HCEC 1CT (cell line): ENCODE results near the gene KCNA3.

ENCODE experiments used
- DNase-seq: peaks from one replicate; pipeline ENCODE4 v3.0.0-alpha.2; 2017

KCNA3 gene

DNA sequence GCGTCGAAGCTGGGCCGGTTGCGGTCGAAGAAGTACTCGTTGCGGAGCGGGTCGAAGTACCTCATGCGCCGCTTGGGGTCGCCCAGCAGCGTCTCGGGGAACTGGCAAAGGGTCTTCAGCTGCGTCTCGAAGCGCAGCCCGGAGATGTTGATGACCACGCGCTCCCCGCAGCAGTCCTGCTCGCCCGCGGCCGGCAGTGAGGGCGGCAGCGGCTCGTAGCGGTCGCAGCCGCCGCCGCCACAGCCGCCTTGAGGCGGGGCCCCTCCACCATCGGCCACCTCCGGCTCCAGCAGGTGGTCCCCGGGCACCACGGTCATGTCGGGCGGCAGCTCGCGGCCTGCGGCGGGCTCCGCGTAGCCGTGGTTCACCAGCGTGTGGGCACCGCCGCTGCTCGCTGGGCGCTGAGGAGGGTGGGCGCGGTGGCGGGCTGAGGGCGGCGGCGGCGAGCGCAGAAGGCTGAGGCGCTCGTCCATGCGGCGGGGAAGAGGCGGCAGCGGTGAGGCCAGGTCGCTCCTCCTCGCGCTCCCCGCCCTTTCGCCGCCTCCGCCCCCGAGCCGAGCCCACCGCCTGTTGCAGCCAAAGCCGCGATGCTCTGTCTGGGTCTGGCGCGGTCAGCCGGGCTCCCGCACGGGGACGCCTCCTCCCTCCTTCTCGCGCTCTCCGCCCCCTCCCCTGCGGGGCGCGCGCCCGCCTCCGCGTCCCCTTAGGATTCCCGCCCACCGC lies at the start of gene KCNA3:
Gene KCNA3 (minus strand): TSS at position 604 of the 723 bp plus-strand sequence. CDS start 131 bp downstream, at position 473.
- no peak for DNase-seq

DNA sequence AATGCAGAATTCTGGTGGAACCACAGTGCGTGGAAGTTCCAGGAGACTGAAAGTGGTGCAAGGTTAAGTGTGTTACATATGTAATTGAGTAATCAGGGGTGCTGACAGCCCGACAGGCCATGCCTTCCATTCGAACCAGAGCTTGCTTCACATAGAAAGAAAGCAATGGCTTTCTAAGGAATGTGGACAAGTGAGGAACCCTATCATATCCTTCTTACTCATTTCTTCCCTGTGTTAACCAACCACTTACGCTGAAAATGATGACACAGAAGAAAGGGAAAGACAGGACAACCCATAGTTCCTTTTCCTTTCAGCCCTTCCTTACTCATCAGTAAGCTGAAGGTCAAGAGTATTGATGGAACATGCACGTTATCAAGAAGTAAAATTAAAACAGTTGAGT lies 48.1 kb upstream of the KCNA3 start:
- DNase-seq: no peak

DNA sequence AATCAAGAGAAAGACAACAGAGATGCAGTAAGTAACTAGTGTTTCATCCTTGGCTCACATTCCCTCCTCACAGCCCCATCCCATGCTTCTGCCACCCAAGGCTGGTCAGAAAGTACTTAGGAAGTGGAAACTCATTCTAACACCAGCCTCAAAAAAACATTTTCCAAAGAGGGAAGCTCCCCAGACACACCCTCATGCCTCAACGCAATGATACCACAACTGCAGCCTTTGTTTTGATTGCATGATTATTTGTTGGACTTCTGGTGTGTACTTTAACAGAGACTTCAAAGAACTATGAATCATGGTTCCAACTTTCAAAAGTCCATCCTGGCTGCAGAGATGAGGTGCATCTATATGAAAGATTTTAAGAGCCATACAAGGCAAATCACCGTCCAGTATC lies 45.2 kb upstream of the KCNA3 start:
- DNase-seq: no peak

DNA sequence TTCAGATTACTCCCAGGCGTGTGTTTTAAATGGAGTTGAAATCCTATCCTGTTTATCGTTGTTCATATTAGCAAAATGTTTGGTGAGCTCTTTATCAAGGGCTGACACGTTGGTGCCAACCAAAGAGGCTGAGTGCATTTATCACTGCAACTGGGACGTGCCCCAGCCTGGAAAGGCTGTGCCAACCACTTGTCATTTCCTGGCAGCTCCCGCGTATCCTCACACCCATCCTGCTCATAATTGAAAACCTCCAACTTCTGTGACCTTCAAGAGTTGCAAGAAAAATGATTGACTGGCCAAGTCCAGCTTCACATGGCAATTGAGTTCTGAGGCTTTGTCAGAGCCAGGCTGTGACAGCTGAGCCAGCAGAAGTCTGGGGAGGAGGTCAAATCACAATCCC lies 43.7 kb upstream of the KCNA3 start:
- DNase-seq: no peak

DNA sequence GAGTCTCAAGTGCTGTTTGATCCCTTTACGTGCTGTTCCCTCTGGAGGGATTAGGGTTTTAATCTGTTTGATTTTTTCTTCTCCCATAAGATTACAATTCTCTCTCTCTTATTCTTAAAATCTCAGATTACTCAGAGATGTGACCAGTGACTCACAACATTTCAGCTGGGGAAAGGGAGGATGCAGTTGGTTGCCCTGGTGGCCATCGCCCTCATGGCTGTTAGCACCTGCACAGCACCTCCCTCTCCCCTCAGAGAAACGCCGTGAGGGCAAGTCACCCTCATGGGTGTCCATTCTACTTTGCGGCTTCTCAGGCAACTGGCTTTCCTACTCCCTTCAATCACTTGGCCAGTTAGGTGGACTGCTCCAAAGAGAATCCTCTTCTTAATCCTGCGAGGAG lies 42.4 kb upstream of the KCNA3 start:
- no peak for DNase-seq

DNA sequence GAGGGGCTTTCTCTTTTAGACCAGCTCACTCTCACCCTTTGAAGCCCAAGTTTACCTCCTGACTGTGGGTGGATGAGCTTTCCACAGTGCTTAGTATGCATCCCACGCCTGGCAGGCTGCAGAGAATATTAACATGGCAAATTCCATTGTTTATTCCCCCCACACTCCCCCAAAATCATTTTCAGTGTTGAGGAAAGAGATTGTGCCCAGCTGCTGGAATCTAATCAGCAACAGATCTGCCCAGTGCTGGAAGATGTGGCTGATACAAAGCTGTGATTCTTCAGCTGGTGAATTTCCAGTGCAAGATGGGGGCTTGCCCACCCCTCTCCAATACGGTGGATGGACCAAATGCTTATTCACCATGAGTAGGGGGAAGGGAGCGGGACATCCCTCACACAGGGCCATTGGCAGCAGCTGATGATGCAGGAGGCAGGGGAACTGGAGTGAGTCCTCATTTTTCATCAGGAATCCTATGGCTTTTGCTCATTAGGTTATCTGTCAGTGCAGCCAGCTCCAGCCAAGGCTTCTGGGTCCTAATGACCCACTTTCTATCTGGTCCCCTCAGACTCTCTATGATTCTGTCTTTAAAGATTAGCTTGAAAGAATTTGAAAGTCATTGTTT lies 39.7 kb upstream of the KCNA3 start:
- no peak for DNase-seq

DNA sequence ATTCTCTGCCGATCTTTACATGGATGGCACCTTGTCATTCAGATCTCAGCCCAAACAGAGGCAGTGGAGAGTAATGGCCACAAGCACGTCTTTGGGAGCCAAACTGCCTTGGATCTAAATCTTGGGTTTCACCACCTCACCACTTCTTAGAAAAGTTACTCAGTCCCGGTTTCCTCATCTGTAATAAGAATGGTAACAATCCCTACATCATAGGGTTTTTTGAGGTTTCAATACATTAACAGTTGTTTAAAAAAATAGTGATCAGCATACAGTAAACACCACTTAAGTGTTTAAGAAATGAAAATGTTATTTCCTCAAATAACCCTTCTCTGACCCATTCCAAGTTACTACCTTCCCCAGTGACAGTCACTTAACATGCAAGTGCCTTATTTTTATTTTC lies 38.5 kb upstream of the KCNA3 start:
- DNase-seq: no peak

DNA sequence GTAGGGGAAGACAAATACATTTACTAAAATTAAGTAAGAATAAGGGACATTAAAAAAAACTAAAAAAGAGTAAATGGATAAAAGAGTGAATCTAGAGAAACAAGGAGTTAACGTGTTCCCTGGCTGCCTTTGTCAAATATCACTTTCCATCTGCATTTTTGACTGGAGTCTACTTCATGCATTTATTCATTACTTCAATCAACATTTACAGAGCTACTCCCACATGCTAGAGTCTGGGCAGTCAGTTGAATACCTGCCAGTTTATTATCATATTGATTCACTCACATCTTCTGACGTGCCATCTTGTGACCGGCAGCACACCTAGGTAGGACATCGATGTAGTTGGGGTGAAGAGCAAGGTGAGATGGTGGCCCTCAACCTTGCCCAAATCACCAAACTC lies 35.6 kb upstream of the KCNA3 start:
- no peak for DNase-seq

DNA sequence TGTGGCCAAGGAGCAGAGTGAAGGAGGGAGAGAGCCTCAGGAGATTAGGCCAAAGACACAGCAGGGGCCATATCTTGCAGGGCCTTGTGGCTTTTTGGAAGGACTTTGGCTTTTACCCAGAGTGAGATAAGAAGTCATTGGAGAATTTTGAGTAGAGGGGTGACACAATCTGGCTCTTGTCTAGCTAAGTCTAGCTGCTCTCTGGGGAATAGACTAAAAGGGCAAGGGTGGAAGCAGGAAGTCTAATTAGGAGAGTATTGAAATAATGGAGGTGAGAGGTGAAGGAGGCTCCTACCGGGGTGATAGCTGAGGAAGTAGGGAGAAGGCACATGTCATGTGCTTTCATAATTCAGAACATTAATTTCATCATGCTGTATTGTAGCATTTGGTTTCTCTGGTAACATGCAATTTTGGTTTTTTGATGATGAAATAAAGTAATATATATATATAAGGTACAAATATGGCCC lies 34.3 kb upstream of the KCNA3 start:
- no peak for DNase-seq

DNA sequence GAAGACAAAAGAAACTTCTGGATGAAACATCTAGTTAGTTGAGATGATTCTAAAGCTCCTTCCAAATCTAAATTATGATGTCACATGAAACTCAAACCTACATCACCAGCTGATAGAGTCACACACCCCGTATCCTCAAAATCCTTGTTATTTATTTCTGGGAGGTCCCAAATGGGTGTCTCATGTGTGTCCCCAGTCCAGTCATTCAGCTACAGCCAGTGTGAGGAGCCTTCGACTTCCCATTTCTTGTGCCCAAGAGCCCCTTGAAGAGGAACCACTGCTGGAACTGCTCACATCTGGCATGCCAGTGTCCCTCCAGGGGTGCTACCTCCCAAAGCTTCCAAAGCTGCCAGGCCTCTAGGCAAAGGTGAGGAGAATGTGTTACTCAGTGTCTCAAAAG lies 32.5 kb upstream of the KCNA3 start:
- no peak for DNase-seq

DNA sequence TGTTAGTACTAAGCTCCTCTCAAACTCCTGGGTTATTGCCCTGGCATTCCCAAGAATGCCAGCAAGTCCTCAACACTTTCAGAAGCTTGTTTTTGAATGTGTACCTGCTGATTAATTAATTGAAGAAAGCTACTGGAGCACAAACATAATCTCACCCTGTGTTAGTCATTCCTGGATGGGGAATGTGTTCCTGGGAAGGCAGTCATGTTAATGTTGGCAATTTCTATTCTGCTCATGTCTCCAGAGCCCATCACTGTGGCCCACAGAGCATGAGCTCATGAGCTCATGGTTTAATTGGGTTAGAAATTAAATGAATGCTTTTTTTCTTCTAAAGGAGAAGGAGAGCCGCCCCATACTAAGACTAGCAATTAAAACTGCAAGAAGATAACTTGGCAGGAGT lies 31.9 kb upstream of the KCNA3 start:
- no peak for DNase-seq

DNA sequence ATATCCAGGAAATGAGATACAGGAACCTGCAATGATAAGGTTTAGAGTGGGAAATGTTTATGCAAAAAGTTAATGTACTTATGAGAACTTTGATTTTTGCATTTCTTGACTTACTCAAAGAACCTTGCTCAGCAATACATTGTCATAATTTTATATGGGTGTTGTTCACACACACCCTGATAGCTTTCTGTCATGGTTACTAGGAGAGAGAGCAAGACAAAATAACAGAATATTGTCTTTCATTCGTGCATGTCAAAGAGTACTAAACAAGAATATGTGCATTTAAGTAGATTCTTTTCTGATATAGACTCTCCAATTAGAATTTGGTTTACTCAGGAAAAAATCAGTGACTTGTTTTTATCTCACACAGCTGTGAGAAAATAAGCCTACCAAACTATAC lies 27.5 kb upstream of the KCNA3 start:
- DNase-seq: no peak

DNA sequence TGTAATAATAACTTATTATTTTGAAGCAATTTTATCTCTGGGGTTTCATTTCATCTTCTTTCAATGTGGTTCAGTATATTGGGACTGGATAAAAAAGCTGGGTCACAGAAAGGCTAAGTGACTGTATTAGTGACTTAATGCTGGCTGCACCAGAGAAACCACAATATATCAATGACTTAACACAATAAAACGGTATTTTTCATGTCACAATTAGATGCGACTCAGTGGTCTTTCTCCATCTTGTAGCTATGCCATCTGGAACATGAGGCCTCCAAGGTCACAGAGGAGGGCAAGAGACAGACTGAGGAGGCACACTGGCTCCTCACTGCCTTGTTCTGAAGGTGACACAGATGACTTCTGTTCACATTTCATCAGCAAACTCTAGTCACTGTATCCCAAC lies 26.0 kb upstream of the KCNA3 start:
- DNase-seq: no peak

DNA sequence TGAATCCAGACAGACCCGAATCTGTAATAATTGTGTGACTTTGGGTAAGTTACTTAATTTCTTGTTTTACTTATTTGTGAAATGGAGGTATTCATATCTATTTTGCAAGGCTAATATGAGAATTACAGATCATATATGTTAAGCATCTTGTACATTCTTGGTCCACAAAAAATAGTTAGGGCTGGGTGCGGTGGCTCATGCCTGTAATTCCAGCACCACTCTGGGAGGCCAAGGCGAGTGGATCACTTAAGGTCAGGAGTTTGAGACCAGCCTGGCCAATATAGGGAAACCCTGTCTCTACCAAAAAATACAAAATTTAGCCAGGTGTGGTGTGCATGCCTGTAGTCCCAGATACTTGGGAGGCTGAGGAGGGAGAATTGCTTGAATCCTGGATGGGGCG lies 22.9 kb upstream of the KCNA3 start:
- DNase-seq: no peak

DNA sequence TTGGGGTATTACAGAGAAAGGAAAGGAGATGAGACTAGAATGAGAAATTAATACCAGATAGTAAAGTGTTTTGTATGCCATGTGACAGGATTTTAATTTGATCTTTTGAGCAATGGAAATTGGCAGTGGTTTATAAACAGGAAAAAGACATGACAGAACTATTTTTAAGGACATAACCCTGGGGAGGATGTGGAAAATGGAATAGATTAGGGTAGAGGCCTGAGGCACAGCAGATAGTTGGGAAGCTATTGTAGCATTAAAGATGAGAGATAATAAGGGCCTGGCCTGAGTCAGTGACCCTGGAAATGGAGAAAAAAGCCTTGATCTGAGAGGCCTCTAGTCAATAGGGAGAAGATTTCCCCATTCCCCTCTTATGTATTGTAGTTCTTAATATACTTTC lies 22.1 kb upstream of the KCNA3 start:
- DNase-seq: no peak

DNA sequence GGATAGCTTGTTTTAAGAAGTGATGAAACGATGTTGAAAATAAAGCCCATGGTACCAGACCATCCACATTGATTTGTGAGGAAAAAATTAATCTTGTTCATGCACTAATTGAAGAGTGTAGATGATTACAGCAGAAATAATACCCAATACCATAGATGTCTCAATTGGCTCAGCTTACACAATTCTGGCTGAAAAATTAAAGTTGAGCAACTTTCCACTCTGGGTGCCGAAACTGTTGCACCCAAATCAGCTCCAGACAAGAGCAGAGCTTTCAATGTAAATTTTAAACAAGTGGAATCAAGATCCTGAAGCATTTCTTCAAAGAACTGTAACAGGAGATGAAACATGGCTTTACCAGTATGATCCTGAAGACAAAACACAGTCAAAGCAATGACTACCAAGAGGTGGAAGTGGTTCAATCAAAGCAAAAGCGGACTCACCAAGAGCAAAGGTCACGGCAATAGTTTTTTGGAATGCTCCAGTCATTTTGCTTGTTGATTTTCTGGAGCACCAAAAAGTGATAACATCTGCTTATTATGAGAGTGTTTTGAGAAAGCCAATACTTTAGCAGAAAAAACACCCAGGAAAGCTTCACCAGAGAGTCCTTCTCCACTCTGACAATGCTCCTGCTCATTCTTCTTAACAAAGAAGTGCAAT lies 16.1 kb upstream of the KCNA3 start:
- DNase-seq: no peak

DNA sequence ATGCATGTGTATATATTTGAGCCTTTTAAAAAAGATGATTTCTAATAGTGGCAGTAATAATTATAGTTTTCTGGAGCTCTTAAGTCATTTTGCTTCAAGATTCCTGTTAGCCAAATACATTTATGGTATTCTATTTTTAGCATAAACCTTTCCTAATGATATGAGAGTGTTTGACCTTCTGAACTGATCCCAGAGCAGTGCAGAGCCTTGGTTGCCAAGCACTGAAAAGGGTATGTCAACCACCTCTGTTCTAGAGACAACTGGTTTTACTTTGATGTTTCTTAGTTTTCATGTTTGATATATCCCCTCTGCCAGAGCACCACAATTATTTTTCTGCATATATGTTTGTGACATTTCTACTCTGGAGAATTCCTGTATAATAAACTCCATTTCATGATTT lies 15.1 kb upstream of the KCNA3 start:
- no peak for DNase-seq

DNA sequence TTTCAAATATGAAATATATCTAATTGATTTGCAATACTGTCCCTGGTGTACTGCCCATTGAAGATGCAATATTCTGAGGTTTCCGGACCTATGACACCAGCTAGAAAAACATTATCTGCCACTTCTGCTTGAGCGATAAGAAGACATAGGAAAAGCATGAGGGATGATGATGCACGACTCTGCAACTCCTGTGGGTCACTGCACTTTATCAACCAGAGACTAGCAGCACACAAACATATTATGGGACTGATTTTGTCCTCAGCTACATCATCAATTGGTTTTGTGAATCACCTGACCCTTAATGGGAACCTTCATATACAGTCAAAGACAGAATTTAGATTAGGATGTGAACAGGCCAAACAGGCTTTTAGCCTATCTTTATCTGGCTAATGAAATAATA lies 13.8 kb upstream of the KCNA3 start:
- DNase-seq: no peak

DNA sequence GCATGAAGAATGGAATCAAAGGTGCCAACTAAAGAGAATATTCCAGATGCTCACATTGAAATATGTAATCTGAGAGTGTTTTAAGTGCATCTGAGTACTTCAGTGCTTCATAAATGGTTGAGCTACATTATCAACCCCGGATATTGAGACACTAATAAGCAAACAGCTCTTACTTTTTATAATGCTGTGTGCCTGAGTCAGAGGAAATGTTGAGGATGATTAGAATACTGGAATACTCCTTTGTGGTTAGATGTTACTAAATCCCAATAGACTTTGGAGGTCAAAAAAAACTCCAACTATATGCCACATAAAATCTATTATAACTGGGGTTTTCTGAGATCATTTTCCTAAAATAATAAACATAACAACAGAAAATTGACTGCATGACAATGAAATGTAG lies 12.5 kb upstream of the KCNA3 start:
- DNase-seq: peak; percentile 91

DNA sequence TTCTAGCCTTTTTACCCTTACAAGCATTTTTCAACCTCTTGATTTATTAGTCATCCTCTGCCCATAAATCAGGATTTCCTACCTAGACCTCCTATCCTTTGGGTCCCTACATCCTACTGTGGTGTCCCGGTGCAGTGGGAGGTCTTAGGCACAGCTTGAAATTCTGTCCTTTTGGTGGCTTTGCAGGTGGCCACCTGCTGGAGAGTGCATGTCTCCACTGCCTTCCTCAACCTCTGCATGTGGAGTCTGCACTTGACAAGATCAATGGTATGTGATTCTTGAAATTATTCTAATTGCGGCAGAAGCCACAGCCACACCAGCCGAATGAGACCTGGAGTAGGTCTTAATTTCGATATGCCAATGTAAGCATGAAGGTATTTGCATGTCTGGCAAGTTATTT lies 11.4 kb upstream of the KCNA3 start:
- no peak for DNase-seq

DNA sequence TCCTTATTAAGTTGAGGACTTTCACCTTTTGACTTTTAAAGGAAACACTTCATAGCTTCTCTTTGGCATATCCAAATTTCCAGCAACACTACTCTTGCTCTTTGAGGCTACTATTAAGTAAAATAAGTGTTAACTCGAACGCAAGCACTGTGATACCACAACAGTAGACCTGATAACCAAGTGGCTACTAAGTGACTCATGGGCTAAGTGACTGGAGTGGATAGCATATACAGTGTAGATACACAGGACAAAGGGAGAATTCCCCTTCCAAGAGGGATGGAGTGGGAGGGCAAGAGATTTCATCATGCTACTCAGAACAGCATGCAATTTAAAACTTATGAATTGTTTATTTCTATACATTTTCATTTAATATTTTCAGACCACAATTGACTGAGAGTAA lies 9.8 kb upstream of the KCNA3 start:
- DNase-seq: no peak

DNA sequence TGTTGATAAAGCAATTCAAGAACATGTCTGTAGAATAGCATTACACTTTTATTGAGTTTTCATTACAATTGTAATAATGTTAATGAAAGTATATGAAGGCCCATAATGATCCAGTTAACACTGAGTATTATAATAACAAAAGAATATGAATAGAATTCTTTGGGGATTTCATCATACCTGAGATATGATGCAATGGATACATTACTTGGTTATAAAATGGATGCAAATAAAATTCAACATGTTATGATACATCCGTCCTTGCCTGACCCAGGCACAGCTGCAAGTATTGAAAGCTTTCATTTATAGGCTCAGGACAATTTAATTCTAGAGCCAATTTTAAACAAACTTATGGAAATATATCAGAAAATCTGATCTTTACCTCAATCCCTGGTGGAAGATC lies 8.2 kb upstream of the KCNA3 start:
- DNase-seq: peak; percentile 42

DNA sequence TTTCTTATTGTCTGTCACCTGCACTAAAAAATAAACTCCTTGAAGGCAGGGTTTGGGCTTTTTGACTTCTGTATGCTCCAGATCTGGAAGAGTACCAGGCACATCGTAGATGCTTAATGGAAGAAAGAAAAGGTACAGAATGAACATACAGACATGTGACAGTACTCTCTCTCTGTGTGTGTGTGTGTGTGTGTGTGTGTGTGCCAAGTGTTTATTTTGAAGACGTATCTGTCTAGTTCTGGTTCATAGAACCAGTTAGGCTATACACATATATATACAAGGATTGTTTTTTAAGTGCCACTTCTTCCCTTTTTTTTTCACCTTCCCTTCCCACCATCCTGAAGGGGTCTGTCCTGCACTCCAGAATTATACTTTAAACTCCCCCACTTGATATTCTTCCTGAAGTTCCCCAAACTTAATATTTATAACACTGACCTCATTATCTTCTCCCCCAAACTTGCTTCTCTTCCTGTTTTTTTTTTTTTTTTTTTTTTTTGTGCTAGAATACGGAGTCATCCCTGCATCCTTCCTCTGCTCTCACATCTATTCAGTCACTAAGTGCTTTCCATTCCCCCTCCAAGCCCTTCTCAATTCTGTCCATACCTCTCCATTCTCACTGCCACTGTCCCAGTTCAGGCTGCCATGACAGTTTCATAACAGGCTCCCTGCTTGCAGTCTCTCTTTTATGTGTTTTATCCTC lies 5.4 kb upstream of the KCNA3 start:
- no peak for DNase-seq

DNA sequence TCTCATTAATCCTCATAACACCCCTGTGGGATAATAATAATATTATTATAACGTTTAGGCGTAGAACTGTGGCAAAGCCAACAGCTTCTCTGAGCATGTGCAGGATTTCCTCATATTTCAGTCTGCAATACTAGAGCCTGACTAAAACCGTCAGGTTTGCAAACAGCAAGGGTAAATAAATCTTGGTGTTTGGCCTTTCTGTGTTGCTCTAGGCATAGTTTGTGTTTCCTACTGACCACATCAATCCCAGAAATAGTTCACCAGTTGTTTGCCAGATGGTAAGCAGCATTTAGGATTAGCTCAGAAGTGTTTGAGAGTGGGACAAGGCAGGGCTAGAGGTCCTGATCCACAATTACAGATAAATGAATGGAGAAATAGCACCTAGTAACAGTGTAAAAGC lies 2.8 kb upstream of the KCNA3 start:
- peak; percentile 65 for DNase-seq
